HFFc6 (cell line): ENCODE results near the gene CNNM4. TPM values are rescaled to one million over a fixed set of nuclear protein-coding genes. Genes with fewer than 3 reads are reported as not detected.
A peak's percentile ranks its signal among the peaks of the same experiment; 100 is the strongest.

Experiments used
- DNase-seq: peaks from one replicate; pipeline ENCODE4 v3.0.0-alpha.2; 2018
- H3K27ac Mint-ChIP-seq: 2 replicates; pipeline ENCODE4 v1.8.0; 2020; ENCODE audit warnings: mild to moderate bottlenecking, mixed read lengths
- H3K27me3 Mint-ChIP-seq: 2 replicates; pipeline ENCODE4 v1.8.0; 2021; ENCODE audit warnings: mild to moderate bottlenecking, moderate library complexity, mixed read lengths; ENCODE audit not compliant: insufficient read depth
- H3K36me3 Mint-ChIP-seq: 2 replicates; pipeline ENCODE4 v1.8.0; 2021; ENCODE audit warnings: low read depth, mixed read lengths
- H3K4me1 Mint-ChIP-seq: 2 replicates; pipeline ENCODE4 v1.8.0; 2020; ENCODE audit warnings: low read depth, mixed read lengths
- H3K4me3 Mint-ChIP-seq: 2 replicates; pipeline ENCODE4 v1.8.0; 2020; ENCODE audit warnings: mild to moderate bottlenecking, moderate library complexity, mixed read lengths
- H3K9me3 Mint-ChIP-seq: 2 replicates; pipeline ENCODE4 v1.8.0; 2020; ENCODE audit warnings: mild to moderate bottlenecking, mixed read lengths
- total RNA-seq, 6 experiments: library from RNA; stranded (reverse); fragmentation: NEBNext Ultra II Directional; extraction: Animal tissue kit (Norgen Biotek cat#: 25700); gene quantifications; 2 replicates in 1 of 6; 3 replicates in 5 of 6; pipeline ENCODE4 v1.2.3, GENCODE V29; 2021
- TF ChIP-seq, protein P1 (sequence below): fragments of 200-600 bp; sonication (generic); IDR thresholded peaks from 2 replicates; pipeline ENCODE4 v1.5.0; 2021; ENCODE audit warnings: antibody characterized with exemption, mild to moderate bottlenecking

The CNNM4 gene
- total RNA-seq, 6 experiments from 2014 or later = 4.4 to 5.4 (median 5.1) TPM

GRCh38 chr2:96758987-96759386 is 1.7 kb upstream of the CNNM4 start:
- Mint-ChIP-seq H3K27me3 (no peaks in the 10 kb centered on the region; the same call in 1 of the 2 replicates), H3K9me3 (no peaks in the 10 kb centered on the region), H3K4me1 (peaks cover 41% of the 10 kb centered on the region), H3K36me3 (no peaks in the 10 kb centered on the region), H3K4me3 (no peak overlapping the region), H3K27ac (no peak overlapping the region)
- no peak for DNase-seq
- TF ChIP-seq, protein P1, sequence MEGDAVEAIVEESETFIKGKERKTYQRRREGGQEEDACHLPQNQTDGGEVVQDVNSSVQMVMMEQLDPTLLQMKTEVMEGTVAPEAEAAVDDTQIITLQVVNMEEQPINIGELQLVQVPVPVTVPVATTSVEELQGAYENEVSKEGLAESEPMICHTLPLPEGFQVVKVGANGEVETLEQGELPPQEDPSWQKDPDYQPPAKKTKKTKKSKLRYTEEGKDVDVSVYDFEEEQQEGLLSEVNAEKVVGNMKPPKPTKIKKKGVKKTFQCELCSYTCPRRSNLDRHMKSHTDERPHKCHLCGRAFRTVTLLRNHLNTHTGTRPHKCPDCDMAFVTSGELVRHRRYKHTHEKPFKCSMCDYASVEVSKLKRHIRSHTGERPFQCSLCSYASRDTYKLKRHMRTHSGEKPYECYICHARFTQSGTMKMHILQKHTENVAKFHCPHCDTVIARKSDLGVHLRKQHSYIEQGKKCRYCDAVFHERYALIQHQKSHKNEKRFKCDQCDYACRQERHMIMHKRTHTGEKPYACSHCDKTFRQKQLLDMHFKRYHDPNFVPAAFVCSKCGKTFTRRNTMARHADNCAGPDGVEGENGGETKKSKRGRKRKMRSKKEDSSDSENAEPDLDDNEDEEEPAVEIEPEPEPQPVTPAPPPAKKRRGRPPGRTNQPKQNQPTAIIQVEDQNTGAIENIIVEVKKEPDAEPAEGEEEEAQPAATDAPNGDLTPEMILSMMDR = no peak

- Mint-ChIP-seq H3K4me1 (peaks cover 46% of the 10 kb centered on the region), H3K36me3 (no peaks in the 10 kb centered on the region)
These were observed 1.2 kb upstream of the CNNM4 start for GRCh38 chr2:96759548-96759947.

DNA sequence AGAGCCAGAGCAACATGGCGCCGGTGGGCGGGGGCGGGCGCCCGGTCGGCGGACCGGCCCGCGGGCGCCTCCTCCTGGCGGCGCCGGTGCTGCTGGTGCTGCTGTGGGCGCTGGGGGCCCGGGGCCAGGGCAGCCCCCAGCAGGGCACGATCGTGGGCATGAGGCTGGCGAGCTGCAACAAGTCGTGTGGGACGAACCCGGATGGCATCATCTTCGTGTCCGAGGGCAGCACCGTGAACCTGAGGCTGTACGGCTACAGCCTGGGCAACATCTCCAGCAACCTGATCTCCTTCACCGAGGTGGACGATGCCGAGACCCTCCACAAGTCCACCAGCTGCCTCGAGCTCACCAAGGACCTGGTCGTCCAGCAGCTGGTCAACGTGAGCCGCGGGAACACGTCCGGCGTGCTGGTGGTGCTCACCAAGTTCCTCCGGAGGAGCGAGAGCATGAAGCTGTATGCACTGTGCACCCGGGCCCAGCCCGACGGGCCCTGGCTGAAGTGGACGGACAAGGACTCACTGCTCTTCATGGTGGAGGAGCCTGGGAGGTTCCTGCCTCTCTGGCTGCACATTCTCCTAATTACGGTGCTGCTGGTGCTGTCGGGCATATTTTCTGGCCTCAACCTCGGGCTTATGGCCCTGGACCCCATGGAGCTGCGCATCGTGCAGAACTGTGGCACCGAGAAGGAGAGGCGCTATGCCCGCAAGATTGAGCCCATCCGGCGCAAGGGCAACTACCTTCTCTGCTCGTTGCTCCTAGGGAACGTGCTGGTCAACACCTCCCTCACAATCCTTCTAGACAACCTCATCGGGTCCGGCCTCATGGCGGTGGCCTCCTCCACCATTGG is 507 bp downstream of the CNNM4 start:
- DNase-seq = no peak
- Mint-ChIP-seq H3K9me3 (no peaks in the 10 kb centered on the region), H3K4me3 (peak overlapping the region; percentile 76), H3K27ac (peak overlapping the region; percentile 64), H3K4me1 (peaks cover 46% of the 10 kb centered on the region), H3K27me3 (no peaks in the 10 kb centered on the region; the same call in 1 of the 2 replicates), H3K36me3 (no peaks in the 10 kb centered on the region)
- TF ChIP-seq, protein P1 = peak; percentile 74

More at GRCh38 chr2:96759548-96759947, 1.2 kb upstream of the CNNM4 start:
- Mint-ChIP-seq H3K4me3 (peak overlapping the region; percentile 84), H3K27ac (peak overlapping the region; percentile 72; the same call in 1 of the 2 replicates), H3K27me3 (no peaks in the 10 kb centered on the region; the same call in 1 of the 2 replicates), H3K9me3 (no peaks in the 10 kb centered on the region)
- no peak for DNase-seq
- TF ChIP-seq, protein P1 = no peak

GRCh38 chr2:96762529-96763311 is 2.0 kb downstream of the CNNM4 start:
- TF ChIP-seq, protein P1 = no peak
- H3K4me3 Mint-ChIP-seq = peak overlapping the region; percentile 76
- no peaks in the 10 kb centered on the region for H3K36me3 Mint-ChIP-seq
- H3K27ac Mint-ChIP-seq = no peak overlapping the region
- no peaks in the 10 kb centered on the region for H3K9me3 Mint-ChIP-seq
- DNase-seq = no peak
- H3K4me1 Mint-ChIP-seq = peaks cover 46% of the 10 kb centered on the region
- H3K27me3 Mint-ChIP-seq = no peaks in the 10 kb centered on the region

DNA sequence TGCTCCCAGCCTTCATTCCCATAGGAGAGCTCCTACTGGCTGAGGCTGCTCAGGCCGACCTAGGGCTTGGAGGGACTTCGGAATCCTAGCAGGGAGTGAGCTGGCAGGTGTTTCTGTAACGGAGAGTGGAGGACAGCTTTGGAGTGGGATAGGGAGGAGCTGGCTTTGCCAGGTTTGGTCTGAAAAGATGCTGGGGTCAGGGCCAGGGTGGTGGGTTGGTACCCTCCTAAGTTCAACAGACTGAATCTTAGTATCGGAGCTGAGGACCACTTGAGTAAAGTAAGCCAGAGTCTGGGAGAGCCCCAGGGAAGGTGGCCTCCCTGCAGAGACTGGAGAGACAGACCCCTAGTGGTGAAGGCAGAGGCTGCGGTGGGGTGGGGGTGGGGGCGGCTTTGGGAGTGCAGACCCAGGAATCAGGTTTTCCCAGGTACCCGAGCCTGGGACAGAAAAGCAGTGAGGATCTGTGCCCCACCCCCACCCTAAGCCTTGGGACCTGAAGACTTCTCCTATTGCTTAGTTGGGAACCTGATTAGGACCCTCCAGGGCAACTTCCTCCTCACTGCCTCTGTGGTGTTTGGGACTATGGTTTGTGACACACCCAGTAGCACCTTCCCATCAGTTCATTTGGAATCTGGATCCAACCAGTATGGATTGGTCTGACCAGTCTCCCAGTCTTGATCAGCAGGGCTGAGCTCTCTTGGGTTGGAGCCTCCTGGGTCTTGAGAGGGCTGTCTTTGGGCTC is 3.0 kb downstream of the CNNM4 start:
- TF ChIP-seq, protein P1 = peak; percentile 72
- Mint-ChIP-seq H3K4me1 (peaks cover 46% of the 10 kb centered on the region), H3K36me3 (no peaks in the 10 kb centered on the region), H3K4me3 (peak overlapping the region; percentile 76), H3K9me3 (no peaks in the 10 kb centered on the region), H3K27me3 (no peaks in the 10 kb centered on the region), H3K27ac (peak overlapping the region; percentile 49; the same call in 1 of the 2 replicates)
- peak; percentile 12 for DNase-seq
